ENCODE results near the gene USP5.

USP5 gene

GRCh38 chr12:6846316-6846869 is 5.6 kb upstream of the USP5 start:
- Histone ChIP-seq H3K36me3 (ENCODE audit: control insufficient read depth, insufficient read depth, low read length) (peaks cover 50% of the 10 kb centered on the region), H3K4me1 (ENCODE audit: control insufficient read depth, insufficient read depth, low read length) (no peaks in the 10 kb centered on the region), H3K9me3 (ENCODE audit: control insufficient read depth, insufficient read depth, low read length) (no peaks in the 10 kb centered on the region), H3K9ac (ENCODE audit: low read depth, low read length) (no peak overlapping the region), H3K27me3 (ENCODE audit: control insufficient read depth, insufficient read depth, low read length) (no peaks in the 10 kb centered on the region), H3K4me3 (ENCODE audit: low read depth, low read length) (no peak overlapping the region)

- Histone ChIP-seq H3K9me3 (ENCODE audit: control insufficient read depth, insufficient read depth, low read length) (no peaks in the 10 kb centered on the region), H3K4me3 (ENCODE audit: low read depth, low read length) (no peak overlapping the region), H3K27me3 (ENCODE audit: control insufficient read depth, insufficient read depth, low read length) (no peaks in the 10 kb centered on the region), H3K9ac (ENCODE audit: low read depth, low read length) (no peak overlapping the region), H3K36me3 (ENCODE audit: control insufficient read depth, insufficient read depth, low read length) (peaks cover 52% of the 10 kb centered on the region), H3K4me1 (ENCODE audit: control insufficient read depth, insufficient read depth, low read length) (no peaks in the 10 kb centered on the region)
These were observed 4.3 kb upstream of the USP5 start for GRCh38 chr12:6847676-6848075.

GRCh38 chr12:6849427-6849826 is 2.5 kb upstream of the USP5 start:
- Histone ChIP-seq H3K4me1 (ENCODE audit: control insufficient read depth, insufficient read depth, low read length) (peaks cover 4% of the 10 kb centered on the region), H3K9me3 (ENCODE audit: control insufficient read depth, insufficient read depth, low read length) (no peaks in the 10 kb centered on the region), H3K36me3 (ENCODE audit: control insufficient read depth, insufficient read depth, low read length) (peaks cover 40% of the 10 kb centered on the region), H3K9ac (ENCODE audit: low read depth, low read length) (no peak overlapping the region), H3K27me3 (ENCODE audit: control insufficient read depth, insufficient read depth, low read length) (no peaks in the 10 kb centered on the region), H3K4me3 (ENCODE audit: low read depth, low read length) (no peak overlapping the region)

- peaks cover 4% of the 10 kb centered on the region for H3K4me1 ChIP-seq (ENCODE audit: control insufficient read depth, insufficient read depth, low read length)
- peak overlapping the region; percentile 100 for H3K4me3 ChIP-seq (ENCODE audit: low read depth, low read length)
- H3K9ac ChIP-seq (ENCODE audit: low read depth, low read length) = peak overlapping the region; percentile 71
- H3K9me3 ChIP-seq (ENCODE audit: control insufficient read depth, insufficient read depth, low read length) = no peaks in the 10 kb centered on the region
- no peaks in the 10 kb centered on the region for H3K27me3 ChIP-seq (ENCODE audit: control insufficient read depth, insufficient read depth, low read length)
- peaks cover 34% of the 10 kb centered on the region for H3K36me3 ChIP-seq (ENCODE audit: control insufficient read depth, insufficient read depth, low read length)
These were observed 1.9 kb upstream of the USP5 start for GRCh38 chr12:6849976-6850560.

GRCh38 chr12:6850796-6851152 is 1.2 kb upstream of the USP5 start:
- Histone ChIP-seq H3K4me3 (ENCODE audit: low read depth, low read length) (peak overlapping the region; percentile 100), H3K9me3 (ENCODE audit: control insufficient read depth, insufficient read depth, low read length) (no peaks in the 10 kb centered on the region), H3K36me3 (ENCODE audit: control insufficient read depth, insufficient read depth, low read length) (peaks cover 30% of the 10 kb centered on the region), H3K9ac (ENCODE audit: low read depth, low read length) (peak overlapping the region; percentile 71), H3K27me3 (ENCODE audit: control insufficient read depth, insufficient read depth, low read length) (no peaks in the 10 kb centered on the region), H3K4me1 (ENCODE audit: control insufficient read depth, insufficient read depth, low read length) (peaks cover 4% of the 10 kb centered on the region)

GRCh38 chr12:6851153-6851920 is 613 bp upstream of the USP5 start, which contains the start of gene CDCA3:
Gene CDCA3 (minus strand): TSS chr12:6851286. CDS start chr12:6850952, 334 bp downstream.
- H3K9me3 ChIP-seq (ENCODE audit: control insufficient read depth, insufficient read depth, low read length) = no peaks in the 10 kb centered on the region
- no peaks in the 10 kb centered on the region for H3K27me3 ChIP-seq (ENCODE audit: control insufficient read depth, insufficient read depth, low read length)
- H3K4me3 ChIP-seq (ENCODE audit: low read depth, low read length) = peak within 1 kb of the TSS; percentile 100
- H3K36me3 ChIP-seq (ENCODE audit: control insufficient read depth, insufficient read depth, low read length) = peaks cover 30% of the 10 kb centered on the region
- peaks cover 4% of the 10 kb centered on the region for H3K4me1 ChIP-seq (ENCODE audit: control insufficient read depth, insufficient read depth, low read length)
- peak within 1 kb of the TSS; percentile 89 for H3K9ac ChIP-seq (ENCODE audit: low read depth, low read length)

GRCh38 chr12:6852651-6853354 is 853 bp downstream of the USP5 start:
- H3K9me3 ChIP-seq (ENCODE audit: control insufficient read depth, insufficient read depth, low read length) = no peaks in the 10 kb centered on the region
- H3K9ac ChIP-seq (ENCODE audit: low read depth, low read length) = peak overlapping the region; percentile 55
- H3K4me3 ChIP-seq (ENCODE audit: low read depth, low read length) = peak overlapping the region; percentile 100
- H3K27me3 ChIP-seq (ENCODE audit: control insufficient read depth, insufficient read depth, low read length) = no peaks in the 10 kb centered on the region
- H3K36me3 ChIP-seq (ENCODE audit: control insufficient read depth, insufficient read depth, low read length) = peaks cover 33% of the 10 kb centered on the region
- H3K4me1 ChIP-seq (ENCODE audit: control insufficient read depth, insufficient read depth, low read length) = peaks cover 4% of the 10 kb centered on the region

GRCh38 chr12:6853626-6854025 is 1.7 kb downstream of the USP5 start:
- H3K4me3 ChIP-seq (ENCODE audit: low read depth, low read length) = peak overlapping the region; percentile 100

GRCh38 chr12:6854036-6854435 is 2.1 kb downstream of the USP5 start:
- no peak overlapping the region for H3K4me3 ChIP-seq (ENCODE audit: low read depth, low read length)
- H3K36me3 ChIP-seq (ENCODE audit: control insufficient read depth, insufficient read depth, low read length) = peaks cover 42% of the 10 kb centered on the region
- H3K9ac ChIP-seq (ENCODE audit: low read depth, low read length) = no peak overlapping the region
- H3K4me1 ChIP-seq (ENCODE audit: control insufficient read depth, insufficient read depth, low read length) = peaks cover 4% of the 10 kb centered on the region
- no peaks in the 10 kb centered on the region for H3K27me3 ChIP-seq (ENCODE audit: control insufficient read depth, insufficient read depth, low read length)
- no peaks in the 10 kb centered on the region for H3K9me3 ChIP-seq (ENCODE audit: control insufficient read depth, insufficient read depth, low read length)

More at GRCh38 chr12:6853626-6854025, 1.7 kb downstream of the USP5 start:
- peaks cover 4% of the 10 kb centered on the region for H3K4me1 ChIP-seq (ENCODE audit: control insufficient read depth, insufficient read depth, low read length)
- H3K36me3 ChIP-seq (ENCODE audit: control insufficient read depth, insufficient read depth, low read length) = peaks cover 41% of the 10 kb centered on the region
- no peaks in the 10 kb centered on the region for H3K27me3 ChIP-seq (ENCODE audit: control insufficient read depth, insufficient read depth, low read length)
- H3K9me3 ChIP-seq (ENCODE audit: control insufficient read depth, insufficient read depth, low read length) = no peaks in the 10 kb centered on the region
- no peak overlapping the region for H3K9ac ChIP-seq (ENCODE audit: low read depth, low read length)

GRCh38 chr12:6855322-6855721 is 3.4 kb downstream of the USP5 start:
- peaks cover 47% of the 10 kb centered on the region for H3K36me3 ChIP-seq (ENCODE audit: control insufficient read depth, insufficient read depth, low read length)
- H3K9ac ChIP-seq (ENCODE audit: low read depth, low read length) = no peak overlapping the region
- H3K27me3 ChIP-seq (ENCODE audit: control insufficient read depth, insufficient read depth, low read length) = no peaks in the 10 kb centered on the region
- H3K4me3 ChIP-seq (ENCODE audit: low read depth, low read length) = no peak overlapping the region
- H3K9me3 ChIP-seq (ENCODE audit: control insufficient read depth, insufficient read depth, low read length) = no peaks in the 10 kb centered on the region
- peaks cover 4% of the 10 kb centered on the region for H3K4me1 ChIP-seq (ENCODE audit: control insufficient read depth, insufficient read depth, low read length)

GRCh38 chr12:6858799-6859198 is 6.8 kb downstream of the USP5 start:
- H3K4me1 ChIP-seq (ENCODE audit: control insufficient read depth, insufficient read depth, low read length) = no peaks in the 10 kb centered on the region
- H3K27me3 ChIP-seq (ENCODE audit: control insufficient read depth, insufficient read depth, low read length) = no peaks in the 10 kb centered on the region
- peaks cover 63% of the 10 kb centered on the region for H3K36me3 ChIP-seq (ENCODE audit: control insufficient read depth, insufficient read depth, low read length)
- H3K9me3 ChIP-seq (ENCODE audit: control insufficient read depth, insufficient read depth, low read length) = no peaks in the 10 kb centered on the region
- H3K4me3 ChIP-seq (ENCODE audit: low read depth, low read length) = no peak overlapping the region
- no peak overlapping the region for H3K9ac ChIP-seq (ENCODE audit: low read depth, low read length)

All from iPS-15b (cell line).